ENCODE results near the gene NUDT7.

NUDT7 gene

GRCh38 chr16:77682586-77682985, 39.7 kb upstream of the NUDT7 start:
- TF ChIP-seq POLR2AphosphoS5 (IDR thresholded peaks at IDR 0.05; ENCODE audit: low read depth) (no peak), REST (IDR thresholded peaks at IDR 0.05; ENCODE audit: insufficient replicate concordance, low read depth) (no peak), SPI1 (IDR thresholded peaks at IDR 0.05; ENCODE audit: borderline replicate concordance, low read depth) (no peak), GABPA (IDR thresholded peaks at IDR 0.05; ENCODE audit: low read depth) (no peak)
- TF ChIP-seq, protein P1, sequence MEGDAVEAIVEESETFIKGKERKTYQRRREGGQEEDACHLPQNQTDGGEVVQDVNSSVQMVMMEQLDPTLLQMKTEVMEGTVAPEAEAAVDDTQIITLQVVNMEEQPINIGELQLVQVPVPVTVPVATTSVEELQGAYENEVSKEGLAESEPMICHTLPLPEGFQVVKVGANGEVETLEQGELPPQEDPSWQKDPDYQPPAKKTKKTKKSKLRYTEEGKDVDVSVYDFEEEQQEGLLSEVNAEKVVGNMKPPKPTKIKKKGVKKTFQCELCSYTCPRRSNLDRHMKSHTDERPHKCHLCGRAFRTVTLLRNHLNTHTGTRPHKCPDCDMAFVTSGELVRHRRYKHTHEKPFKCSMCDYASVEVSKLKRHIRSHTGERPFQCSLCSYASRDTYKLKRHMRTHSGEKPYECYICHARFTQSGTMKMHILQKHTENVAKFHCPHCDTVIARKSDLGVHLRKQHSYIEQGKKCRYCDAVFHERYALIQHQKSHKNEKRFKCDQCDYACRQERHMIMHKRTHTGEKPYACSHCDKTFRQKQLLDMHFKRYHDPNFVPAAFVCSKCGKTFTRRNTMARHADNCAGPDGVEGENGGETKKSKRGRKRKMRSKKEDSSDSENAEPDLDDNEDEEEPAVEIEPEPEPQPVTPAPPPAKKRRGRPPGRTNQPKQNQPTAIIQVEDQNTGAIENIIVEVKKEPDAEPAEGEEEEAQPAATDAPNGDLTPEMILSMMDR (IDR thresholded peaks at IDR 0.05; ENCODE audit: insufficient read depth, low read length): no peak
- Histone ChIP-seq H3K27ac (replicated peaks) (no peak overlapping the region), H3K27me3 (ENCODE audit: insufficient read depth, poor library complexity, severe bottlenecking) (no peaks in the 10 kb centered on the region), H3K4me3 (replicated peaks; ENCODE audit: insufficient read depth, low read length) (no peak overlapping the region)
- DNase-seq (ENCODE audit: low read depth in 1 of 2, low spot score in 1 of 2): no peak

GRCh38 chr16:77683397-77684180, 38.7 kb upstream of the NUDT7 start:
- Histone ChIP-seq H3K4me3 (replicated peaks; ENCODE audit: insufficient read depth, low read length) (no peak overlapping the region), H3K27ac (replicated peaks) (no peak overlapping the region), H3K27me3 (ENCODE audit: insufficient read depth, poor library complexity, severe bottlenecking) (no peaks in the 10 kb centered on the region)
- TF ChIP-seq POLR2AphosphoS5 (IDR thresholded peaks at IDR 0.05; ENCODE audit: low read depth) (no peak), GABPA (IDR thresholded peaks at IDR 0.05; ENCODE audit: low read depth) (no peak), REST (IDR thresholded peaks at IDR 0.05; ENCODE audit: insufficient replicate concordance, low read depth) (no peak), SPI1 (IDR thresholded peaks at IDR 0.05; ENCODE audit: borderline replicate concordance, low read depth) (no peak)
- TF ChIP-seq, protein P1 (IDR thresholded peaks at IDR 0.05; ENCODE audit: insufficient read depth, low read length): no peak
- DNase-seq (ENCODE audit: low read depth in 1 of 2, low spot score in 1 of 2): no peak

DNA sequence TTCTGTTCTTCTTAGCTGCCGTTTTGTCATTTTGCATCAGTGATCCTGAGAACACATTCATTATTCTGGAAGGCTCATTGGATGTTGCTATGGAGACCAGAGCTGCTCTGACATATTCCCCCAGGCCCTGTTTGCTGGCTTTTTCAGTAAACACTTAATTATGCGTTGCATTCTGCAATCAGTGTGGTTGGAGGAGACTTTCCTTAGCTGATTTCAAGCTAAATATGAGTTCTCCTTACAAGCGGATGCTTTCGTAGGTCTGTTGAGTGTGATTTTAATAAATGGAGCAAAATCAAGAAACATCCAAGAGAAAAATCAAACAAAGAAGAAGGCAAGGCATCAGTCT, 38.2 kb upstream of the NUDT7 start:
- Histone ChIP-seq H3K4me3 (replicated peaks; ENCODE audit: insufficient read depth, low read length) (no peak overlapping the region), H3K27ac (replicated peaks) (no peak overlapping the region), H3K27me3 (ENCODE audit: insufficient read depth, poor library complexity, severe bottlenecking) (no peaks in the 10 kb centered on the region)
- DNase-seq (ENCODE audit: low read depth in 1 of 2, low spot score in 1 of 2): no peak
- no peak for TF ChIP-seq SPI1 (IDR thresholded peaks at IDR 0.05; ENCODE audit: borderline replicate concordance, low read depth)
- TF ChIP-seq GABPA (IDR thresholded peaks at IDR 0.05; ENCODE audit: low read depth): no peak
- TF ChIP-seq POLR2AphosphoS5 (IDR thresholded peaks at IDR 0.05; ENCODE audit: low read depth): no peak

DNA sequence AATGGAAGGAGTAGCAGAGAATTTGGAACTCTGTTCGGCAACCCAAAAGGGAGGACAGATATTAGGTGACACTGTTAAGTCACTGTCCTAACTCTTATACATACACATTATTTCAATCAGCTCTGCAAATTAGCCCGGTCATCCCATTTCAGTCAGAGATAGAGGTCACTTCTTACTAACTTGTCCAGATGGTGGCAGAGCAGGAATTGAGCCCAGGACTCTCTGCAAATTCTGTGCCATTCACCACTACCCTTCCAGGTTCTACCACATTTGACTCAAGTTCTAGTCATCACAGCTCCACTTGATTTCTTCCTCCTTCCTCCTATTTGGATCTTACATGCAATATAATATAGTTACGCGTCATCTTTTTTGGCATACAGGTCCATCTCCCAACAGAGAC, 35.9 kb upstream of the NUDT7 start:
- Histone ChIP-seq H3K27me3 (ENCODE audit: insufficient read depth, poor library complexity, severe bottlenecking) (no peaks in the 10 kb centered on the region), H3K4me3 (replicated peaks; ENCODE audit: insufficient read depth, low read length) (no peak overlapping the region), H3K27ac (replicated peaks) (no peak overlapping the region)
- no peak for DNase-seq (ENCODE audit: low read depth in 1 of 2, low spot score in 1 of 2)
- TF ChIP-seq REST (IDR thresholded peaks at IDR 0.05; ENCODE audit: insufficient replicate concordance, low read depth) (no peak), GABPA (IDR thresholded peaks at IDR 0.05; ENCODE audit: low read depth) (no peak), SPI1 (IDR thresholded peaks at IDR 0.05; ENCODE audit: borderline replicate concordance, low read depth) (no peak)
